ENCODE measurements around the gene CCL4. TPM values are rescaled to one million over a fixed set of nuclear protein-coding genes. Genes with fewer than 3 reads are reported as not detected.
"Not testable (repeated sequence)": the region's sequence is repeated elsewhere in the genome, so short reads cannot be mapped to it uniquely, and the experiment has no call there.

CCL4 gene
- total RNA-seq, 1 donor from 2014 or later: 0.40 TPM

DNA sequence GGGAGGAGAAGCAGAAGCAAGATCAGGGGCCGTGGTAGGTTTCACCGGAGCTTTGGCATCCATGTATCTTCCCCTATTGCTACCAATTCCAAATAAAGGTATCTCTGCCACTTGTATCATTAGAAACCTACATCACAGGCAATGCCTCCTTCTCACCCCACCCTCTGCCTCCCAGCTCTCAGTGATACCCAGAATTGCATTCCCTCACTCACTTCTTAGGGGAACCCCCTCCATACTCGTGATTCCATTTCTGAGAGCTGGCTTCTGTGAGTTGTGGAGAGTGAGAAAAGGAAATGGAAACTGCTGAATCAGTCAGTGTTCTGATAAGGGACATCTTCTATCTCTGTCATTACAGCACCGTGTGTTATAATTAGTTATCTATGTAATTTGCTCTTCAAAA, 11.4 kb upstream of the CCL4 start:
- DNase-seq (ENCODE audit: low read depth): no peak
- no peak overlapping the region for H3K4me3 ChIP-seq (ENCODE audit: low read depth, low read length)
- TF ChIP-seq CTCF (conservative IDR thresholded peaks at IDR 0.05; ENCODE audit: low read depth, low read length): no peak

DNA sequence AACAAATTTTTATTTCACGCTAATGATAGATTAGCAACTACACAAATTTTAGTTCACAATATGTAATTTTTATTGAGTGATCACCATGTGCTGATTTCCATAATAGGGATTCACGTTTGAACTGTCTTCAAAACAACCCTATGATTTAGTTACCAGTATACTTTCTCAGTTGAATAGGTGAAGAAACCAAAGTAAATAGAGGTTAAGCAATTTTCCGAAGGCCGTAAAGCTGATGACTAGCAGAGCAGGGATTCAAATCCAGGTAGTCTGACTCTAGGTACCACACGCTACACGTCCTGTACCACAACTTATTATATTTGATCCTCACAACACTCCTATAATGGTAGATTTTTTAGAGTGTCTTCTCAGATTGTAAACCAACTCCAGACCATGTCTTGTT, 10.9 kb upstream of the CCL4 start:
- H3K4me3 ChIP-seq (ENCODE audit: low read depth, low read length); DNase-seq (ENCODE audit: low read depth): not testable (repeated sequence)

- TF ChIP-seq CTCF (conservative IDR thresholded peaks at IDR 0.05; ENCODE audit: low read depth, low read length): no peak
- no peak overlapping the region for H3K4me3 ChIP-seq (ENCODE audit: low read depth, low read length)
- no peak for DNase-seq (ENCODE audit: low read depth)
Measured at GRCh38 chr17:36094232-36094631, 9.4 kb upstream of the CCL4 start.

- no peak for DNase-seq (ENCODE audit: low read depth)
- TF ChIP-seq CTCF (conservative IDR thresholded peaks at IDR 0.05; ENCODE audit: low read depth, low read length): no peak
- H3K4me3 ChIP-seq (ENCODE audit: low read depth, low read length): no peak overlapping the region
Measured at GRCh38 chr17:36094746-36095145, 8.9 kb upstream of the CCL4 start.

GRCh38 chr17:36095992-36096391, 7.6 kb upstream of the CCL4 start:
- no peak for DNase-seq (ENCODE audit: low read depth)
- no peak for TF ChIP-seq CTCF (conservative IDR thresholded peaks at IDR 0.05; ENCODE audit: low read depth, low read length)
- no peak overlapping the region for H3K4me3 ChIP-seq (ENCODE audit: low read depth, low read length)

GRCh38 chr17:36099004-36099403, 4.6 kb upstream of the CCL4 start:
- DNase-seq (ENCODE audit: low read depth); H3K4me3 ChIP-seq (ENCODE audit: low read depth, low read length): not testable (repeated sequence)

DNA sequence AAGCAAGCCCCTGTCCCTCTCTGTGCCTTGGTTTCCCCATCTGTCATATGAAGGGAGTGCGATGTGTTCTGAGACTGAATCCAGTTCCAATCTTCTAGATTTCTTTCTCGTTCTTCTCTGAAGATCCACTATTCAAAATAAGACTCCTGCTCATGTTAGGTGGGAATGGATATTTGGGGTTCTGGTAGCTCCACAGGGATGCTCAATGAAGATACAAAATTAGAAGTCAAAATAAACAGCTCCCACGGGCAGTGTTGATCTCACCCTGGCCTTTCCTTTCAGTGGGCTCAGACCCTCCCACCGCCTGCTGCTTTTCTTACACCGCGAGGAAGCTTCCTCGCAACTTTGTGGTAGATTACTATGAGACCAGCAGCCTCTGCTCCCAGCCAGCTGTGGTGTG, 619 bp downstream of the CCL4 start:
- H3K4me3 ChIP-seq (ENCODE audit: low read depth, low read length); DNase-seq (ENCODE audit: low read depth): not testable (repeated sequence)

- no peak for TF ChIP-seq CTCF (conservative IDR thresholded peaks at IDR 0.05; ENCODE audit: low read depth, low read length)
Measured at GRCh38 chr17:36104701-36105181, 1.1 kb downstream of the CCL4 start.

More at GRCh38 chr17:36104701-36105181, 1.1 kb downstream of the CCL4 start:
- no peak for DNase-seq (ENCODE audit: low read depth)
- H3K4me3 ChIP-seq (ENCODE audit: low read depth, low read length): no peak overlapping the region

All from epithelial cell of proximal tubule (primary cell).